Colonic mucosa (tissue), 4 donors: ENCODE results near the gene SNAP23. TPM values are rescaled to one million over a fixed set of nuclear protein-coding genes. Genes with fewer than 3 reads are reported as not detected.

ENCODE experiments used
- DNase-seq: peaks from one replicate; pipeline ENCODE4 v3.0.0-alpha.2; 2020
- H3K27ac ChIP-seq: fragments of 200-600 bp; one replicate; pipeline ENCODE4 v1.8.0; 2021
- H3K27me3 ChIP-seq: fragments of 200-600 bp; one replicate; pipeline ENCODE4 v1.8.0; 2021
- H3K36me3 ChIP-seq: fragments of 200-600 bp; one replicate; pipeline ENCODE4 v1.8.0; 2021
- H3K4me1 ChIP-seq: fragments of 200-600 bp; one replicate; pipeline ENCODE4 v1.8.0; 2021; ENCODE audit warnings: mild to moderate bottlenecking
- H3K4me3 ChIP-seq: fragments of 200-600 bp; one replicate; pipeline ENCODE4 v1.8.0; 2021
- H3K9ac ChIP-seq, 2 donors: one replicate each; pipeline ENCODE4 v1.7.0; 2013; ENCODE audit warnings: control low read depth in 2 of 2, low read depth in 2 of 2, low read length in 2 of 2
- H3K9me3 ChIP-seq: fragments of 200-600 bp; one replicate; pipeline ENCODE4 v1.8.0; 2021
- intact Hi-C: fragments of 100-400 bp; cut with DNase I; formaldehyde crosslinking; loops from one replicate; pipeline ENCODE4 v1.14.1; 2022
- total RNA-seq, 2 donors: library from RNA; stranded (reverse); fragmentation: NEBNext Ultra II Directional in 1 of 2; extraction: Animal tissue kit (Norgen Biotek cat#: 25700) in 1 of 2; gene quantifications; one replicate each; pipeline ENCODE4 v1.2.1, GENCODE V29; 2021
- TF ChIP-seq, protein P1 (sequence below): fragments of 200-600 bp; IDR thresholded peaks from one replicate; pipeline ENCODE4 v1.8.0; 2022; ENCODE audit warnings: antibody characterized with exemption, mild to moderate bottlenecking
- donor health status: healthy.
- donor health status: DM: no; HTN: no; CAD: no.
- donor health status: DM: no; HTN: no; CAD: no.

Gene SNAP23
- total RNA-seq, 2 donors from 2014 or later = 60.9 to 65.2 TPM

DNA sequence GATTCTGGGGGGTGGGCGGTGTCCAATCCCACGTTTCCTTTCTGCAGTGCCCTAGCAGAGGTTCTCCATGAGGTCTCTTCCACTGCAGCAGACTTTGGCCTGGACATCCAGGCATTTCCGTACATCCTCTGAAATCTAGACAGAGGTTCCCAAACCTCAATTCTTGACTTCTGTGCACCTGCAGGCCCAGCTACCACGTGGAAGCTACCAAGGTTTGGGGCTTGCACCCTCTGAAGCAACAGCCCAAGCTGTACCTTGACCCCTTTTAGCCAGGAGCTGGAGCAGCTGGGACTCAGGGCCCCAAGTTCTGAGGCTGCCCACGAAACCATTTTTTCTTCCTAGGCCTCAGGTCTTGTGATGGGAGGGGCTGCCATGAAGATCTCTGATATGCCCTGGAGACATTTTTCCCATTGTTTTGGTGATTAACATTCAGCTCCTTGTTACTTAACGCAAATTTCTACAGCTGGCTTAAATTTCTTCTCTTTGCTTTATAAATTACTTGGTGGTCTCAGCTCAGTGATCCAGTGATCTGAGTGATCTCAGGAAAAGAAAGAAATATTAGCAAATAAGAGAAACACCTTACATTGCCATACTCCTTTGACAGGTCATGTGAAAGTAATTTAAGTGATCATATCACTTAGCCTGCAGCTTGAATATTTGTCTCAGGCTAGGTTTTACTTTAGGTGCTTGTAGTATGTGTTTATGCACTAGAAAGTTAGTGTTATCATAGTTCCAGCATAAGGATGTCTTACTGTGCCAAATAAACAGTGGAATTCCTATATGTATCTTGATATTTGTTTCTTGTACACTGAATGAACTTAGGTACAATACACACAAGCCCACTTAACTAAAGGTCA lies 3.0 kb downstream of the SNAP23 start:
- TF ChIP-seq, protein P1, sequence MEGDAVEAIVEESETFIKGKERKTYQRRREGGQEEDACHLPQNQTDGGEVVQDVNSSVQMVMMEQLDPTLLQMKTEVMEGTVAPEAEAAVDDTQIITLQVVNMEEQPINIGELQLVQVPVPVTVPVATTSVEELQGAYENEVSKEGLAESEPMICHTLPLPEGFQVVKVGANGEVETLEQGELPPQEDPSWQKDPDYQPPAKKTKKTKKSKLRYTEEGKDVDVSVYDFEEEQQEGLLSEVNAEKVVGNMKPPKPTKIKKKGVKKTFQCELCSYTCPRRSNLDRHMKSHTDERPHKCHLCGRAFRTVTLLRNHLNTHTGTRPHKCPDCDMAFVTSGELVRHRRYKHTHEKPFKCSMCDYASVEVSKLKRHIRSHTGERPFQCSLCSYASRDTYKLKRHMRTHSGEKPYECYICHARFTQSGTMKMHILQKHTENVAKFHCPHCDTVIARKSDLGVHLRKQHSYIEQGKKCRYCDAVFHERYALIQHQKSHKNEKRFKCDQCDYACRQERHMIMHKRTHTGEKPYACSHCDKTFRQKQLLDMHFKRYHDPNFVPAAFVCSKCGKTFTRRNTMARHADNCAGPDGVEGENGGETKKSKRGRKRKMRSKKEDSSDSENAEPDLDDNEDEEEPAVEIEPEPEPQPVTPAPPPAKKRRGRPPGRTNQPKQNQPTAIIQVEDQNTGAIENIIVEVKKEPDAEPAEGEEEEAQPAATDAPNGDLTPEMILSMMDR = no peak
- Histone ChIP-seq H3K27me3 (no peaks in the 10 kb centered on the region), H3K9me3 (no peaks in the 10 kb centered on the region), H3K36me3 (no peaks in the 10 kb centered on the region), H3K9ac (no peak overlapping the region), H3K27ac (no peak overlapping the region), H3K4me3 (no peak overlapping the region), H3K4me1 (peaks cover 18% of the 10 kb centered on the region)
- intact Hi-C loops = no loop called here
- no peak for DNase-seq

DNA sequence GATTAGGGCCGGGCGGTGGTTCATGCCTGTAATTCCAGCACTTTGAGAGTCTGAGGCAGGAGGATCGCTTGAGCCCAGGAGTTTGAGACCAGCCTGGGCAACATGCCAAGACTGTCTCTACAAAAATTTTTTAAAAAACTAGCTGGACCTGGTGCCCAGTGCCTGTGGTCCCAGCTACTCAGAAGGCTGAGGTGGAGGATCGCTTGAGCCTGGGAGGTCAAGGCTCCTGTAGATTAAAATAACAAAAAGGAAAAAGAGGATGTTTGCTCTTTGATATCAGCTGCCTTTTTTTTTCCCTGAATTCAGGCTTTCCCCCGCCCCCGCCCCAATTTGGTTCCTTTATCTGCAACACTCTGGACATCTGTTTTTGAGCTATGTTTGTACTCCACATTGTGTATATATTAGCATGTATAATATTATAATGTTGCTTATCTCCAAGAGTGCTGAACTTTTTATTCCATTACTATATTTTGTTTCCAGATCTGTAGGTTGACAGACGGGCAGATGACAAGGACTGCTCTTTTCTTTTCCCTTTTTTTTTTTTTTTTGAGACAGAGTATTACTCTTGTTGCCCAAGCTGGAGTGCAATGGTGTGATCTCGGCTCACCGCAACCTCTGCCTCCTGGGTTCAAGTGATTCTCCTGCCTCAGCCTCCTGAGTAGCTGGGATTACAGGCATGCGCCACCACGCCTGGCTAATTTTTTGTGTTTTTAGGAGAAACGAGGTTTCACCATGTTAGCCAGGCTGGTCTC lies 4.6 kb downstream of the SNAP23 start:
- TF ChIP-seq, protein P1 = no peak
- peak overlapping the region; percentile 32 for H3K27ac ChIP-seq
- H3K36me3 ChIP-seq = no peaks in the 10 kb centered on the region
- no peak overlapping the region for H3K9ac ChIP-seq
- DNase-seq = no peak
- no peaks in the 10 kb centered on the region for H3K9me3 ChIP-seq
- H3K27me3 ChIP-seq = no peaks in the 10 kb centered on the region
- intact Hi-C loops = no loop called here
- peaks cover 15% of the 10 kb centered on the region for H3K4me1 ChIP-seq
- H3K4me3 ChIP-seq = no peak overlapping the region

DNA sequence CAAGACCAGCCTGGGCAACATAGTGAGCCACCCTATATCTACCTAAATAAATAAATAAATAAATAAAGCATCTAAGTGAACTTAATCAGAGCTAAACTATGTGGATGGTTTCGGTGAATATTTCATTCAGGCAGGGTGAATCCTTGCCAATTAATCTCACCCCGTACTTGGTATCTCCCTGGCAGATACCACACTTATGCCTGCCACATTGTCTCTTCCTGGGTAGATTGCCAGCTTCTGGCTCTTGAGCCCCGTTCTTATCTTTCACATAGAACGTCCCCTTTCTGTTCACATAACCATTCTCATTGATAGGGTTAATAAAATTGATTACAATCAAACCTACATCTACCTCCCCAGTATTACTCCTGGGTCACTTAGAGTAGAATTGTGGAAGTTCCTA lies 7.0 kb downstream of the SNAP23 start:
- H3K27ac ChIP-seq = no peak overlapping the region
- intact Hi-C loops = no loop called here
- H3K27me3 ChIP-seq = no peaks in the 10 kb centered on the region
- peaks cover 9% of the 10 kb centered on the region for H3K4me1 ChIP-seq
- TF ChIP-seq, protein P1 = no peak
- no peaks in the 10 kb centered on the region for H3K9me3 ChIP-seq
- no peak overlapping the region for H3K9ac ChIP-seq
- H3K4me3 ChIP-seq = no peak overlapping the region
- no peaks in the 10 kb centered on the region for H3K36me3 ChIP-seq
- no peak for DNase-seq

DNA sequence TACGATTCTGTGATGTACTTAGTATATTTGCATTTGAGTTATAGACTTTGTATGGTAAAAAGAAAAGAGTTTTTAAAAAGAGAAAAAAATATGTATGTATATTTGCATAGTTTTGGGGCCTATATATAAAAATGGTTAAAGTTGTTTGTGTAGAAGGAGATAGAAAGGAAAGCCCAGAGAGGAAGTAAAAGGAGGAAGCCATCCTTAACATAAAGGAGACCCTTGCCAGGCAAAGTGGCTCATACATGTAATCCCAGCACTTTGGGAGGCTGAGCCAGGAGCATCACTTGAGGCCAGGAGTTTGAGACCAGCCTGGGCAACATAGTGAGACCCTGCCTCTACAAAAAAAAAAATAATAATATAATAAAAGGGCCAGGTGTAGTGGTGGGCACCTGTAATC lies 8.4 kb downstream of the SNAP23 start:
- no peaks in the 10 kb centered on the region for H3K9me3 ChIP-seq
- H3K4me1 ChIP-seq = peaks cover 9% of the 10 kb centered on the region
- H3K27me3 ChIP-seq = no peaks in the 10 kb centered on the region
- no peak for DNase-seq
- no peak overlapping the region for H3K9ac ChIP-seq
- no peak overlapping the region for H3K4me3 ChIP-seq
- H3K27ac ChIP-seq = no peak overlapping the region
- TF ChIP-seq, protein P1 = no peak
- intact Hi-C loops = no loop called here
- no peaks in the 10 kb centered on the region for H3K36me3 ChIP-seq

DNA sequence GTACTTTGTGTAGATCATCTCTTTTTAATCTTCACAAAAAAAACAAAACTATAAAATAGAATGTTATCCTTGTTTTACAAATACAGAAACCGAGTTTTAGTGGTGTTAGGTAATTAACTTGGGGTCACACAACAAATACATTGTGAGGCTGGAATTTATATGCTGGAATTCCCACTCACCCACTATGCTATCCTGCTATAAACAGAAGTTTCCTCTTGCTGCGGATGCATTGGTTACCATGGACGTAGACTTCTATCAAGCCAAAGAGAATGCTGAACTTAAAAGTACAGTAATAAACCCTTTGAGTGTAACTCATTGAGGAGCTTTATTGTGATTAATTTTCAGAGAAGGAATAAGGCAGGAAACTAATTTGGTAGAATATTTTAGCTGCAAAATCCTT lies 9.2 kb downstream of the SNAP23 start:
- Histone ChIP-seq H3K9ac (no peak overlapping the region), H3K27me3 (no peaks in the 10 kb centered on the region), H3K27ac (no peak overlapping the region), H3K4me3 (no peak overlapping the region), H3K9me3 (no peaks in the 10 kb centered on the region), H3K4me1 (peaks cover 5% of the 10 kb centered on the region), H3K36me3 (no peaks in the 10 kb centered on the region)
- TF ChIP-seq, protein P1 = no peak
- intact Hi-C loops = no loop called here
- DNase-seq = no peak
